Measurements from ENCODE around the gene SNAPC5.

GRCh38 chr15:66505818-66506217, 8.3 kb upstream of the SNAPC5 start:
- TF ChIP-seq HDGF (IDR thresholded peaks at IDR 0.05) (no peak), POLR2AphosphoS5 (IDR thresholded peaks at IDR 0.05; ENCODE audit: low read length) (no peak), POLR2A (IDR thresholded peaks at IDR 0.05; ENCODE audit: low read depth, low read length) (no peak), TBL1XR1 (IDR thresholded peaks at IDR 0.05; ENCODE audit: low read depth, low read length) (no peak), ZNF384 (IDR thresholded peaks at IDR 0.05; ENCODE audit: borderline replicate concordance, low read depth, low read length) (no peak), CTCF (IDR thresholded peaks at IDR 0.05 in 2 of 3, conservative IDR thresholded peaks at IDR 0.05 in 1 of 3; ENCODE audit: control insufficient read depth in 2 of 3, extremely low read depth in 1 of 3, insufficient read depth in 1 of 3, low read depth in 3 of 3, low read length in 3 of 3) (no peak), EZH2 (IDR thresholded peaks at IDR 0.05; ENCODE audit: borderline replicate concordance, control insufficient read depth, low read depth, low read length) (no peak), BCLAF1 (IDR thresholded peaks at IDR 0.05) (no peak), CBFB (IDR thresholded peaks at IDR 0.05; ENCODE audit: low read depth) (no peak), ESRRA (IDR thresholded peaks at IDR 0.05; ENCODE audit: low read length) (no peak)

Data from GM12878 (cell line).